Gastrocnemius medialis (tissue), 4 donors: ENCODE measurements around the gene SCUBE3. TPM values are rescaled to one million over a fixed set of nuclear protein-coding genes. Genes with fewer than 3 reads are reported as not detected.

Experiments
- ATAC-seq, 2 donors: fragments of 150-250 bp; one replicate each; pipeline ENCODE4 v1.9.1; 2016
- DNase-seq, 2 donors: peaks; one replicate each; pipeline ENCODE4 v3.0.0-alpha.2; 2019
- H3K27ac ChIP-seq, 4 donors: fragments of 200-600 bp; sonication (generic); 1 replicate in 1 of 4; 2 replicates in 3 of 4; pipeline ENCODE4 v1.5.1; 2016 to 2018; ENCODE audit warnings: mild to moderate bottlenecking in 2 of 4, moderate library complexity in 1 of 4
- H3K27me3 ChIP-seq, 3 donors: fragments of 200-600 bp; sonication (generic) in 2 of 3; 1 replicate in 1 of 3; 2 replicates in 2 of 3; pipeline versions ENCODE4 v1.5.1 to v1.6.0; 2016 to 2019; ENCODE audit warnings: mild to moderate bottlenecking in 1 of 3, moderate library complexity in 1 of 3
- H3K36me3 ChIP-seq, 2 donors: fragments of 200-600 bp; sonication (generic) in 1 of 2; one replicate each; pipeline ENCODE4 v1.5.1; 2017 to 2018
- H3K4me1 ChIP-seq, 2 donors: fragments of 200-600 bp; sonication (generic) in 1 of 2; one replicate each; pipeline ENCODE4 v1.5.1; 2016 to 2017; ENCODE audit warnings: mild to moderate bottlenecking in 2 of 2
- H3K4me3 ChIP-seq, 4 donors: fragments of 200-600 bp; sonication (generic) in 3 of 4; 1 replicate in 1 of 4; 2 replicates in 3 of 4; pipeline ENCODE4 v1.5.1; 2016 to 2019; ENCODE audit warnings: mild to moderate bottlenecking in 2 of 4
- H3K9me3 ChIP-seq, 3 donors: fragments of 200-600 bp; sonication (generic) in 2 of 3; 1 replicate in 1 of 3; 2 replicates in 2 of 3; pipeline ENCODE4 v1.5.1; 2016 to 2019
- CTCF ChIP-seq, 5 experiments: fragments of 450-650 bp in 3 of 5; fragments of 200-600 bp in 2 of 5; sonication (generic) in 2 of 5; IDR thresholded peaks in 4 of 5; conservative IDR thresholded peaks in 1 of 5; 1 replicate in 4 of 5; 2 replicates in 1 of 5; pipeline ENCODE4 v1.5.1; 2016 to 2019; ENCODE audit warnings: antibody characterized with exemption in 5 of 5, mild to moderate bottlenecking in 3 of 5, moderate library complexity in 3 of 5
- POLR2A ChIP-seq, 2 donors: fragments of 450-650 bp; IDR thresholded peaks; one replicate each; pipeline ENCODE4 v1.6.1; 2017; ENCODE audit warnings: antibody characterized with exemption in 2 of 2, mild to moderate bottlenecking in 2 of 2, moderate library complexity in 2 of 2
- in situ Hi-C, 4 donors: fragments of 200-750 bp; cut with MboI; loops; one replicate each; pipeline versions ENCODE4 v1.15.0 to v1.8.0; 2017; ENCODE audit warnings: low sequenced_read_pairs in 4 of 4
- intact Hi-C: fragments of 100-400 bp; cut with DNase I; formaldehyde crosslinking; loops from one replicate; pipeline ENCODE4 v1.15.1; 2023; ENCODE audit warnings: low total_unique reads
- total RNA-seq, 4 donors: library from RNA; depleted of rRNA; stranded (reverse); fragments of >200 nt; gene quantifications; one replicate each; pipeline versions ENCODE4 v1.1.0 to v1.2.3, GENCODE V29; 2016

The SCUBE3 gene
- total RNA-seq, 4 donors from 2014 or later: 0.05 to 0.07 TPM; not detected in 2

- intact Hi-C loops (no loop called here), in situ Hi-C loops (no loop called here)
- no peak for DNase-seq
- Histone ChIP-seq H3K27me3 (no peaks in the 10 kb centered on the region), H3K4me1 (no peaks in the 10 kb centered on the region), H3K27ac (no peak overlapping the region), H3K9me3 (no peaks in the 10 kb centered on the region), H3K4me3 (no peak overlapping the region), H3K36me3 (no peaks in the 10 kb centered on the region)
- TF ChIP-seq POLR2A (IDR thresholded peaks at IDR 0.05) (no peak), CTCF (IDR thresholded peaks at IDR 0.05 in 4 of 5, conservative IDR thresholded peaks at IDR 0.05 in 1 of 5) (no peak)
- ATAC-seq: no peak
Measured at GRCh38 chr6:35170891-35171290, 42.9 kb upstream of the SCUBE3 start.

GRCh38 chr6:35173044-35173426, 40.7 kb upstream of the SCUBE3 start:
- intact Hi-C loops: no loop called here
- no peak overlapping the region for H3K4me3 ChIP-seq

GRCh38 chr6:35173427-35174087, 40.2 kb upstream of the SCUBE3 start:
- ATAC-seq (no peak), DNase-seq (no peak)
- no peak for TF ChIP-seq CTCF (IDR thresholded peaks at IDR 0.05 in 4 of 5, conservative IDR thresholded peaks at IDR 0.05 in 1 of 5)
- TF ChIP-seq POLR2A (IDR thresholded peaks at IDR 0.05): no peak
- Histone ChIP-seq H3K27me3 (no peaks in the 10 kb centered on the region), H3K36me3 (no peaks in the 10 kb centered on the region), H3K9me3 (no peaks in the 10 kb centered on the region), H3K4me1 (no peaks in the 10 kb centered on the region), H3K27ac (no peak overlapping the region), H3K4me3 (no peak overlapping the region)
- in situ Hi-C loops (no loop called here), intact Hi-C loops (no loop called here)

More at GRCh38 chr6:35173044-35173426, 40.7 kb upstream of the SCUBE3 start:
- no peak overlapping the region for H3K27ac ChIP-seq
- in situ Hi-C loops: no loop called here
- no peaks in the 10 kb centered on the region for H3K4me1 ChIP-seq
- TF ChIP-seq CTCF (IDR thresholded peaks at IDR 0.05 in 4 of 5, conservative IDR thresholded peaks at IDR 0.05 in 1 of 5): no peak
- TF ChIP-seq POLR2A (IDR thresholded peaks at IDR 0.05): no peak
- no peaks in the 10 kb centered on the region for H3K36me3 ChIP-seq
- no peaks in the 10 kb centered on the region for H3K27me3 ChIP-seq
- ATAC-seq (no peak), DNase-seq (no peak)
- H3K9me3 ChIP-seq: no peaks in the 10 kb centered on the region

- in situ Hi-C loops: no loop called here
- intact Hi-C loops: no loop called here
- no peak for ATAC-seq
Measured at GRCh38 chr6:35174088-35174434, 39.7 kb upstream of the SCUBE3 start.

More at GRCh38 chr6:35174088-35174434, 39.7 kb upstream of the SCUBE3 start:
- H3K27ac ChIP-seq: no peak overlapping the region
- H3K4me1 ChIP-seq: no peaks in the 10 kb centered on the region
- DNase-seq: no peak
- no peaks in the 10 kb centered on the region for H3K9me3 ChIP-seq
- H3K36me3 ChIP-seq: no peaks in the 10 kb centered on the region
- TF ChIP-seq POLR2A (IDR thresholded peaks at IDR 0.05): no peak
- TF ChIP-seq CTCF (IDR thresholded peaks at IDR 0.05 in 4 of 5, conservative IDR thresholded peaks at IDR 0.05 in 1 of 5): no peak
- H3K4me3 ChIP-seq: no peak overlapping the region
- H3K27me3 ChIP-seq: no peaks in the 10 kb centered on the region
